ENCODE data around the gene ABCA12.

ABCA12 gene

GRCh38 chr2:214895469-214895868 lies 243.0 kb downstream of the ABCA12 start:
- H3K4me3 ChIP-seq (ENCODE audit: low read depth, low read length) = no peak overlapping the region
- DNase-seq (ENCODE audit: low read depth) = no peak
- TF ChIP-seq CTCF (conservative IDR thresholded peaks at IDR 0.05; ENCODE audit: low read depth, low read length) = no peak

- no peak for TF ChIP-seq CTCF (conservative IDR thresholded peaks at IDR 0.05; ENCODE audit: low read depth, low read length)
- no peak overlapping the region for H3K4me3 ChIP-seq (ENCODE audit: low read depth, low read length)
- DNase-seq (ENCODE audit: low read depth) = no peak
Observed at GRCh38 chr2:214889301-214889700, 249.1 kb downstream of the ABCA12 start.

- peak; percentile 57 for DNase-seq (ENCODE audit: low read depth)
- TF ChIP-seq CTCF (conservative IDR thresholded peaks at IDR 0.05; ENCODE audit: low read depth, low read length) = no peak
- H3K4me3 ChIP-seq (ENCODE audit: low read depth, low read length) = no peak overlapping the region
Observed at GRCh38 chr2:214881647-214882202, 256.7 kb downstream of the ABCA12 start.

Measured in choroid plexus epithelial cell (primary cell).